ENCODE measurements around the gene SLC38A10.

SLC38A10 gene

DNA sequence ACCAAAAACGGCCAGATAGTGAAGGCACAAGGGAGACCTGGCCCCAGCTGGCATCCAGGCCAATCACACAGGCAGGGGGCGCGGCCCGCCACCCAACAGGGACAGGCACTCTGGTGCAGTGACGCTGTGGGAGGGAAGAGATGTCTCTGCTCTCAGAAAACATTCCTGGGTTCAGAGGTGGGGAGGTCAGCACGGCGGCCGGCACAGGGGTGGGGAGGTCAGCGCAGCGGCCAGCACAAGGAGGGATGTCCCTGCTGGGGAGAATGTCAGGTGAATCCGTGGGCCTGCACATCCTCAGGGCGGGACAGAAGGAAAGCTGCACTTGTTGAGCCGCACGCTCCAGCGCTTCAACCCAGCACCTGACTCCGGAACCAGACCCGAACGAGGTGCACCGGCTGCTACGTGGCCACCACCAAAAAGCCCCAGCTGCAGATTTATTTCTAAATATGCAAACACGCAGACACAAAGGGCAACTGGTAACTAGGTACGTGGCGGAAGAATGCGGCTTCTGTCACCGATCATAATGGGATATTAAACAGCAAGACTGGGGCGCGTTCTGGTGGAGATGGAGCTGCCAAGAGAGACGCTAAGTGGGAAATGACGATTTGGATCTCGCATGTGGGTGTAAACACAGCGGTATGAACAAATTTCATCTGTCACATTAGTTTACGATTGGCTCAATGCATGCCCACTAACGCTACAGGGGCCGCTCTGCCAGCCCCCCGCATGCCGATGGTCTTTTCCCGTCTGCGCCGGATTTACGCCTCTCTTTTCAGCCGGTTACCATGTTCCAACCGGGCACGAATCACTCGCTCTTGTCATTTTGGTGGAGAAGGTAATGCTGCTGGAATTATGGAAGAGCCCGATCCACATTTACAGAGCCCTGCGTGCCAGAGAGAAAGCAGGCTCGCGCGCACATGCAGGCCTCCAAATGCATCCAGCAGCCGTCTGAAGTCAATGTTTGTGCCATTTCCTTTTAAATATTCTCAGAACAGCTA lies 15.5 kb downstream of the SLC38A10 start:
- DNase-seq (ENCODE audit: low read depth in 2 of 3, low spot score in 1 of 3) = no peak

DNA sequence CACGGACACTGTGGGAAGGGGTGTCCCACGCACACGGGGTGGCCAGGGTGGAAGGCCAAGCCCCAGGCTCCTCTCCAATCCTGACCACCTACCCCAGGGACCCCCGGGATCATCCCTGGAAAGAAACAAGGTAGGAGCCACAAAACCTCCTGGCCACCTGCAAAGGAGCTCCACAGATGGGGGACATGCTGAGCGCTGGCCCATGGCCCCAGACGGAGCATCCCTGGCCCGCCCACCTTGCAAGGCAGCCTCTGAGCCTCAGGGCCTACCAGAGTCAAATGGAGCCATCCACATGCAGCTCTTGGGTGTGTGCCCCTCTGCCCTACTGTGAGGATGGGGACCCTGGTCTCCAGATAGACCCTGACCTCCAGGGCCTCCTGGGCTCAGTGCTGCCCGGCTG lies 16.3 kb downstream of the SLC38A10 start:
- no peak for DNase-seq (ENCODE audit: low read depth in 2 of 3, low spot score in 1 of 3)

DNA sequence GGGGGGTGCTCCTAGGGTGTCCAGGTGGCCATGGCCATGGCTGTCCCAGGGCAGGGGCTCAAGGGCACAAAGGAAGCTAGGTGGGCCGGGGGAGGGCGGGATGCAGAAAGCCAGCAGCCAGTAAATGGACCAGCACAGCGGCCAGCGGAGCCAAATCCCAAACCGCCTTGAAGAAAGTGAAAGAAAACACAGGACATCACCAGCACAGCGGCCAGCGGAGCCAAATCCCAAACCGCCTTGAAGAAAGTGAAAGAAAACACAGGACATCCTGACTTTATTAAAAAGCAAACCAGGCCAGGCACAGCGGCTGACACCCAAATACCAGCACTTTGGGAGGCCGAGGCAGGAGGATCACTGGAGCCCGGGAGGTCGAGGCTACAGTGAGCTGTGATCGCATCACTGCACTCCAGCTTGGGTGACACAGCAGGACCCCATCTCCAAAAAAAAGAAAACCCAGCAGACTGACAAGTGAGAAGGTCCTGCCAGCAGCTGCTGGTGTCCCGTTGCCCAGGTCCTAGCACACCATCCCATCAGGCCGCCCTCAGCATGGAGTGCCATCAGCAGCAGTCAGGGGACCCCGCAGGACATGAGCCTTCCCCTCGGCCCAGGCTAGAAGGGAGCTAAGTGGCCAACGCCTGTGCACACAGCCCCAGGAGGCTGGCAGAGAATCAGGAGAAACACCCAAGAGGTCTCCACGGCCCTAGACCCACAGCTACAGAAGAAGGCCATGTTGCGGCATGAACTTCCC lies 17.0 kb downstream of the SLC38A10 start:
- no peak for DNase-seq (ENCODE audit: low read depth in 2 of 3, low spot score in 1 of 3)

DNA sequence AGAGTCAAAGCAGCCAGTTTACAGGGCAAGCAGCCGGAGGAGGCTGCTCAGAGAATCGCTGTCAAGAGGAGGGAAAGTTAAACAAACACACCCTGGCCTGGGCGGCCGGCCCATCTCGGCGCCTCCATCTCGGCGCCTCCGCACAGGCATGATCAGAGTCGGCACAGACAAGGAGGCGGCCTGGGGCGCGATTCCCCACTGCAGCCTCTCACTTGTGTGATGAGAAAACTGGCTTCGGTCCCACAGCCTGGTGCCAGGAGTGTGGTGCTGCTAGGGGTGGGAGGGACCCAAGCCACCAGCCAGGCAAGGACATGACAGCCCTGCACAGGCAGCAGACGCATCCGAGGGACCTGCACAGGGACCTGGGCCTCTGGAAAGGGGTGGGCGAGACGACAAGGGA lies 17.7 kb downstream of the SLC38A10 start:
- DNase-seq (ENCODE audit: low read depth in 2 of 3, low spot score in 1 of 3) = no peak

DNA sequence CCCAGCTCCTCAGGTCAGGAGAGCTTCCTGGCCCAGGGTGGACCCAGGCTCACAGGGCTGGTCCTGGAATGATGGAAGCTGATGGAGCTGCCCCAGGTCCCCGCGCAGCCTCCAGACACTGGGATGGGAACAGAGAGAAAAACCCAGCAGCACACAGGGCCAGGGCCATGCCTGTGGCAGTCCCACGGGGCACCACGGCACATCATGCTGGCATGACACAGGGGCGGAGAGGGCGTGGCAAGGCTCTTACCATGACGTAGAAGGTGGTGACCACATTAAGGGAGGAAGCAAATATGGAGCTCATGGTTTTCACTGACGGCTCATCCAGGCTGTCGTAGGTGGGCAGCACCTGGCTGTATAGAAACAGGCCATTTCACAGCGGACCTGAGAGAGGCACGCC lies 18.3 kb downstream of the SLC38A10 start:
- no peak for DNase-seq (ENCODE audit: low read depth in 2 of 3, low spot score in 1 of 3)

DNA sequence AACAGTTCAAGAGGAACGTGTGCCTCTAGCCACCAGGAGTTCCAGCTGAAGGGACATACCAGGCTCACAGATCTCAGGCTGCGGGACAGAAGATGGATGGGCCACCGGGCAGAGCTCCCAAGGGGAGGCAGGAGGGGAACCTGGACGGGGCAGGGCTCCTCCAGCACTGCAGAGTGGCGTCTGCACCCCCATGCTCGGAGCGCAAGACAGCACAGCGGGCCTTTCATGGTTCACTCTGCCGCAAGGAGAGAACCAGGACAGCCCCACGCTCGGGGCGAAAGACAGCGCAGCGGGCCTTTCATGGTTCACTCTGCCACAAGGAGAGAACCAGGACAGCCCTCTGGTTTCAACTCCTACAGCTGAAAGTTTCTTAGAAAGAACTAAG lies 20.6 kb downstream of the SLC38A10 start:
- DNase-seq (ENCODE audit: low read depth in 2 of 3, low spot score in 1 of 3) = no peak

DNA sequence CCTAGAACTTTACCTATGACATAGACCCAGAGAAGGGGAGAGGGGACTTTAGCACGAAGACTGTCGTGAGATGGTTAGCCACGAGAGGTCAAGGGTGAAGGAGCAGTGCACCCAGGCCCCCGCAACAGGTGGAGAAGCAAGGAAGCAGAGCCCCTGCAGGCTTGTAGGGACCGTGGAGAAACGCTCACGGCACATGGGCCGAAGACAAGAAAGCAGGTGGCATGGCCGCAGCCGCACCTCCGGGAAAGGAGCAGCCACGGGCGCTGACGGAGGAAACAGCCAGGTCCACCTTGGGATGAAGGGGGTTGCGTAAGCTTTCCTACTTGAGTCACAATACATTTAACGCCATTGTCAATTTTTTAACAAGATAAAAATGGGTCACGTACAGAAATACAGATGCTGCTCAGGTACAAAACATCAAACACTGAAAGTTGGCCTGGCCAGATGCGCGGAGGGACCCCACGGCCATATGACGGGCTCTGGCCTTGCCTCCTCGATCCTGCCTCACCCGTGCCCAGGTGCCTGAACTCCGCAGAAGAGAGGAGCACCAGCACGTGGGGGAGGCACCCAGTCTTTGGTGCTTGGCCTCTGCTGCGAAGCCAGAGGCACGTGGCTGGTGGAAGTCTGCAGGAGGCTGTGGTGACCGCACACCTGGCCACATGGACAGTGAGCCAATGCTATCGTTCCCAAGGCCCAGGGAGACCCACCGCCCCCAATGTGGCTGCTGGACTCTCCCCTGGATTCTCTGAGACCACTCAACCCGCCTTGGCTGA lies 21.2 kb downstream of the SLC38A10 start:
- DNase-seq (ENCODE audit: low read depth in 2 of 3, low spot score in 1 of 3) = no peak

DNA sequence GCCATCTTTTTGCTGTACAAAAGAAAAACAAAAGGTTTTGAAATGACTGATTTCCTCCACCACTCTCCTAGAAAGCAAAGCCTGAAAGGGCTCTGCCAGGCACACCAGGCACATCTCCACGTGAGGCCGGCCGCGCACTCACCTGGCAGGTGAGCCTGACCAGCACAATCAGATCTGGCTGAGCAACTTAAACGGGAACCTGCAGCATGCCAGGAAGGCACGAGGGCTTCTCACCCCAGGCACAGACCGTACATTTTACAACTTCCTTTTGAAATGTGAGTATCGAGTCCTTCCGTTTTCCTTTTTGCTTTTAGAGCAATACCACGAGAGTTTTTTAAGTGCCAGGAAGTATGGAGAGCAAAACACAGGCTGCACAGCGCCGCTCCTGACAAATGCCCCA lies 22.5 kb downstream of the SLC38A10 start:
- no peak for DNase-seq (ENCODE audit: low read depth in 2 of 3, low spot score in 1 of 3)

DNA sequence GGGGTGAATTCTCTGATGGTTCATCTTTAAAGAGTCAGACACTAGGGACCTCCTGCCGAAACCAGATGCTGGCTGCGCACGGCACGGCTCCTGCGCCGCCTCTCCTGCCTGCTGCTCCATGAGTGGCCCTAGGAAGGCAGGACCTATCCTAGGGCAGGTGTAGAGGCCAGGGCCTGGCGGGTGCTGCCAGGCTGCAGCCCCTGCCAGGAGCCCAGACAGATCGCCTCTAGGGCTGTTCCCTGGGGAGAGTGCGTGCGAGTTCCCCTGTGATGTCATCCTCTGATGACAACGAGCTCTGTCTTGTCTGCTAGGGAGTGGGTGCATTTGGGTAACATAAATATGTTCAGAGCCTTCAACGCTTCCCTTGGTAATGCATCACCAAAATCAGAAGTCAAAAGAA lies 23.9 kb downstream of the SLC38A10 start:
- no peak for DNase-seq (ENCODE audit: low read depth in 2 of 3, low spot score in 1 of 3)

DNA sequence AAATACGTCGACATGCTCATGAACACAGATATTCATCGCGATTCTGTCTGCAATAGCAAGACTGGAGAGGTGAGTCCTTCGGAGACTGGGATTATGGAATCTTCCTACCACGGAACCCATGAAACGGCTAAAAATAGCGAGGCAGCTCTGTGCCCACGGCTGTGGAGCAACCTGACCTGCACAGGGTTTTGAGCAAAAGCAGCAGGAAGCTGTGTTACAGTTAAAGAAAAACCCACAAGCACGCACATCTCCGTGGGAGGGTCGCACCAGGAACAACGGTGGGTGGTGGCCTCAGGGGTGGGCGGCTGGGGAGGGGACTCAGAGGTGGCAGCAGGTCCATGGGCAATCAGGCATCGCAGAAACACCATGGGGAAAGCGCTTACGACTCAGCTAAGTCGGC lies 24.8 kb downstream of the SLC38A10 start:
- no peak for DNase-seq (ENCODE audit: low read depth in 2 of 3, low spot score in 1 of 3)

DNA sequence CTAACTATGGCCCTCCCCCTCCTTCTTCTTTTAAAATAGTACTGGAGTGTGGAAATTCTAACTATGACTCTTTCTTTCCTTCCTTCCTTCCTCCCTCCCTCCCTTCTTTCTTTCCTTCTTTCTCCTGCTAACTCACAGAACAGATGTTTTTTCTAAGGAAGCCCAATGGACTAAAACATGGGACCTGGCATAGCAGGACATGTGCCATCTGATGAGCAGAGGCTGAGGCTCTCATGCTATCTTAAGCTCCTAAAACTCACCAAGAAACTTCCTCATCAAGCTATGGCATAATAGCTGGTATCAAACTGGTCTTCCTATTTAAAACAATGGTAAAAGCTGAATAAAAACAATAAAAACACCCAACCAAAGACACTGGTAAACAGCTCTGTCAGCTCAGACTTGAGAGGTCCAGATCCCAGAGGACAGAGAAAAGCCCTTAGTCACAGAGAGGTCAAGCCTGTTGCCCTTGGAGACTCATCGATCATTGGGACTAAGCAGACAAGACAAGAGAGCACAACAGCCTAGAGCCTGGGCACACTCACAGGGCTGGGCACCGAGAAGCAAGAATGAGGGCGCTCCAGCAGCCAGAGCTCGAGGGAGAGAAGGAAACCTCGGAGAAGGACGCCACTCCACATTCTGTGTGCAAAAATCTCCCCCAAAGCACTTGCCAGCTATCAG lies 27.6 kb downstream of the SLC38A10 start:
- no peak for DNase-seq (ENCODE audit: low read depth in 2 of 3, low spot score in 1 of 3)

DNA sequence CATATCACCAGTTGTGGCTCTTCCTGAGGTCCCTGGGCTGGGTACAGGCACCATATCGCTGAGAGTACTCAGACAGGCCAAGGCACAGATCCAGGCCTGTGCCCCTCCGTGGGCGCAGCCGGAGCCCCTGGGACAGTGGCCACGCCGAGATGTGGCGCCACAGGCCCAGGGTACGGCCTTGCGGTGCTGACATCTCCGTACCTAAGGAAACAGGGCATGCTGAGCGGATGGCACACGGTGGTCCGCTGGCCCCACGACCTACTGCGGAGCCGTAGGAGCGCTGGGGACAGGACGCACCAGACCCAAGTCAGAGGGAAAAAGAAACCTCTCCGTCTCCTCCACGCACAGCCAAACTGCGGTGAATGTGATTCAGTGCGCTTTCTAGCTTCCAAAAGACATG lies 29.5 kb downstream of the SLC38A10 start:
- DNase-seq (ENCODE audit: low read depth in 2 of 3, low spot score in 1 of 3) = no peak

DNA sequence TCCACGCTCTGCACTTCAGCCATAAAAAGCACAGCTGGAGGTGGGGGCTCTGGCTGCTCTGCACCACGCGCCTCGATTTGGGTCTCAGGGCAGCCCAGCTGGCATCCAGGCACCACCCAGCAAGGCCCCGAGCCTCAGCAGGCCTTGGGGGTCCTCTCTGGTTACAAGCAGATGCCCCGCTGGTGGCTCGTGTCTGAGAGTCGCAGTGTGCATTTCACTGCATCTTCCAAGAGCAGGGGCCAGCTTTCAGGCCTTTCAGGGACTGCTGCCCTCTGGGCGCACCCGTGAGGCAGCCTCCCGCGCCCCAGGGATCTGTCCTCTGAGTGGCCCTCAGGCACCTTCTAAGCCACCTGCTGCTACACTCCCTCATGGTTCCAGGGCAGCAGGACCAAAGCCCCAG lies 30.5 kb downstream of the SLC38A10 start:
- DNase-seq (ENCODE audit: low read depth in 2 of 3, low spot score in 1 of 3) = no peak

DNA sequence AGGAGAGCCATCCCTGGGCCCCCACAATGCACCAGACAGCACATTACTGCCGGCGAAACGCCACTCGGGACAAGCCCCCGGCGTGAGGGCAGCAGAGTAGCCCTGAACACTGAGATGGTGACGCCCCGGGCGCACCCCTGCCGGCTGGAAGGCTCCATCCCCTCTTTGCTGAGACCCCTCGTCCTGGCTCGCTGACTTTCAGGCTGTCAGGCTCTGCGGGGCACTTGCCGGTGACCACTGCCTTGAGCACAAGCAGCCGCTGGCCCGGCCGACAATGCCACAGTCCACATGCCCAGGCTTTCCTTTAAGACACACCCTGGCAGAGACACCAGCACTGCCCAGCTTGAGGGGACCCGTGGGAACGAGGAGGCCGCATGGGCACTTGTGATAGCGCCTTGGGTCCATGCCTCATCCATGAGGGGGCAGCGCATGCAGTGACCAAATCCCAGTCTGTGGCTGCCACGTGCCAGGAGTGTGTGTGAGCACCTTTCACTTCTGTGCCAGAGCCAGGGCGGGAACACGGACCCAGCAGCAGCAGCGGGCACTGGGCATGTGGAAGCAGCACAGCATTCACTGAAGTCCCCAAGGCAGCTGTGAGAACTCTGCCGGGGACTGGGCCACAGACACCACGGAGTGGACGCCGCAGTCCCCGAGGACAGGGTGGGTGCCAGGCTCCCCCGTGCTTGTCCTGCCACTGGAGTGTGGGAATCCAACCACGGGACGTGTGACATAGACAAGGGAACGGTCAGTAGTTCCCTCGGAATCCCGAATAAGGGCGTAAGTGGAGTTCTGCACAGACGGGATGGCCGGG lies 31.5 kb downstream of the SLC38A10 start:
- no peak for DNase-seq (ENCODE audit: low read depth in 2 of 3, low spot score in 1 of 3)

DNA sequence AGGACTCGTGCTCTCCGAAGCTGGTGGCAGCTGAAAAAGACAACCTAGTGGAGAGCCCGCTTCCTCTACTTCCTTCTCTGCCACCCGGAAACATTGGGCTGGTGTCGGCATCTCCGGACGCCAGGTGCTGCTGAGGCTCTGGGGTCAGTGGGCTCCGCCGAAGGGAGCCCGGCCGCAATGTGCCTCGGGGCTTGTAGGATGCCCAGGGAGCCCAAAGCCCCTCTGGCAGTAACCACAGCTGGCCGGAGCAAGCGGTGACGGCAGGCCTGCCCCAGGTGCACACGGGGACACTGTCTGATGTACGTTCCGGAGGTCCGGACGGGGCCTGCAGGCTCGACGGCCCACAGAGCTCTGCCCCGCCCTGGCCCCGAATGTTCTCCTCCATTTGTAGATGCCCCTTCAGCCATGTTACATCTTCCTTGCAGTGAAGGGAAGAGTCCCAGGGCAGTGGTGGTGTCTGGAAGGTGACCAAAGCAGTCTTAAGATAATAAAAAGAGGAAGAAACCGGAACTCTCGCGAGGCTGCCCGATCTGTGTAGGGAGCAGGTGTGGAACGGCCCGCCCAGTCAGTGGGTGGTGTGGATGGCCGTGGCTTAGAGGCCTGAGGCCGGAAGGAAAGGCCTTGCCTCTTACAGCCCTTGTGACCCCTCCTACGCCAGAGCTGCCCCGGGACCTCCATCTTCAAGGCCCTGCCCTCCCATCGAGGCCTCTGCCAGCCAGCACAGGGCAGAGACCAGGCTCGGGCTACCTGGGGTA lies 33.3 kb downstream of the SLC38A10 start:
- DNase-seq (ENCODE audit: low read depth in 2 of 3, low spot score in 1 of 3) = no peak

DNA sequence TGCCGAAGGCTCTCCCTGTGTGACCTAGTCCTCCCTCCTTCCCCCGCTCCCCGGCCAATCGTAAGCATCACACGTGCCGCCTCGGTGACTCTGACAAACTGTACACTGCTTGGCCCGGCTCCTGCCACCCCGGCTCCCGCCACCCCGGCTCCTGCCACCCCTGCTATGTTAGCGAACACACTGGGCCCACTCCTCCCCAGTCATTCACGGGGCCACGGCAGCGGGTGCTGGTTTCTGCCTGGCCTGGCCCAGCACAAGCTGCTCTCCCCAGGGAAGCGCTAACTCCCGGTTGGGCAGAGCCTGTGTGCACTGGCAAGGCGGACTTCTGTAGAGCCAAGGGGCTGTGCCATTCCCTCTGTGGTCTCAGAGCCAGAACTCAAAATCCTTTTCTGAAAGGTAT lies 34.0 kb downstream of the SLC38A10 start:
- DNase-seq (ENCODE audit: low read depth in 2 of 3, low spot score in 1 of 3) = no peak

DNA sequence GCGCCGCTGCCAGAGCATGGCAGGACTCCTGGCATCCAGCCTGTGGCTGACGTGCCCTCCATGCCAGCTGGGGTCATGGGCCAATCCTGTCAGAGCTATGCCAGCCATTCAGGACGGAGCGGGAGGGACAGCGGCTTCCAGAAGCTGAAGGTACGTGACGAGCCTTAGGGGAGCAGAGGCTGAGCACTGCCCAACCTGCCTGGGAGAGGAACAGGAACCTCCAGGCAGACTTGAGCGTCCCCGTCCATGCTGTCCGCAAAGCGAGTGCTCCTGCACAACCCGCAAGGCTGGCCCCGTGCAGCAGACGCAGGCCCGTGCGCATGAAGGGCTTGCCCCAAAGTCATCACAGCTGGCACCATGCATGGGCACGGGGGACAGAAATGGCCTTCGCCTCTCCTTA lies 34.5 kb downstream of the SLC38A10 start:
- no peak for DNase-seq (ENCODE audit: low read depth in 2 of 3, low spot score in 1 of 3)

DNA sequence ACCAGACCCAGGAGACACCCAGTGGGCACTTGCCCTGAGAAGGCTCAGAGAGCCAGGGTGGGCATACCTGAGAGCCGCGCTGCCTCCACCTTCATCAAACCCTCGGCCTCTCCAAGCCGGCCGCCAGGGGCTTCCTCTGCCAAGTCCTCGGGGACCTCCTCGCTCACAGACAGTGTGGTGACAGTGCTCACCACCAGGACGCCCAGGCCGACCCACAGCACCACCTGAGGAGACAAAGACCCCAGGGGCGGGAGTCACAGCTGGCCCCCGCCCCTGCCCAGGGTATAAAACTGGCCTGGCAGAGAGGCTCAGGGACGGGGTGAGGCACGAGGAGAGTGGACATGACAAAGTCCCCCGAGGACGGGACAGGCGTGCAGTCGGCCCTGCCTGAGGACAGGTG lies 34.9 kb downstream of the SLC38A10 start:
- no peak for DNase-seq (ENCODE audit: low read depth in 2 of 3, low spot score in 1 of 3)

DNA sequence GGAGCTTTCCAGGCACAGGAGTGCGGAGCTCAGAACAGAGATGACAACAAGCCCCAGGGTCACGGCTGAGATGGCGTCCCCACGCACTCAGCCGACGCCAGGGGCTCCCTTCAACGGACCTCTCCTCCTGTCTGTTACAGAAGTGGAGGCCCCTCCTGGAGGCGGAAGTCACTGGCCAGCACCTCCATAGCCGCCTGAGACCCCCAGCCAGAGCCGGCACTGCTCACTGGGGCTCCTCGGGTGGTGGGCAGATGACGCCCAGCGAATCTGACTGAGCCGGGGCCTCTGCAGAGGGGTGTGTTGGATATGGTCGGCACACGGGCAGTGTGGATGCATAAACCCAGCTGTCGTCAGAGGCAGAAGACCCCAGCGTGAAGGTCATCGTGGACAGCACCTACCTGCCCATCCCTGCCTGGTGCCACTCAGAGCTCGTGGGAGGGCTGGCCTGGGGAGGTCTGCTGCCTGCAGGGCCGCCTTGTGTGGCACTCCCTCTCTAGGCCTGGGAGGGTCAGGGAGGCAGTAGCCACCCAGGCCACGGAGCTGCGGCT lies 36.0 kb downstream of the SLC38A10 start:
- DNase-seq (ENCODE audit: low read depth in 2 of 3, low spot score in 1 of 3) = no peak
